ENCODE measurements around the gene OCEL1. TPM values are rescaled to one million over a fixed set of nuclear protein-coding genes. Genes with fewer than 3 reads are reported as not detected.

OCEL1 gene
- total RNA-seq, 2 donors from 2014 or later: 44.7 to 64.5 TPM

Other genes starting within 250 kb of the OCEL1 start
- 1 to 10 TPM; 2.3 to 3.4 TPM for gene CPAMD8, start 199.4 kb upstream of the OCEL1 start, total RNA-seq
- 10 to 100 TPM; 10.7 to 14.1 TPM for gene HAUS8, start 150.8 kb upstream of the OCEL1 start, total RNA-seq
- 10 to 100 TPM; 69.9 to 82.2 TPM for gene MYO9B, start 150.4 kb upstream of the OCEL1 start, total RNA-seq
- gene USE1, start 10.9 kb upstream of the OCEL1 start, total RNA-seq: 10 to 100 TPM; 22.0 to 25.6 TPM
- 100 to 1,000 TPM; 151 to 181 TPM for gene NR2F6, start 19.7 kb downstream of the OCEL1 start, total RNA-seq
- gene USHBP1, start 38.5 kb downstream of the OCEL1 start, total RNA-seq: 1 to 10 TPM in 1 of 2 donors, under 1 TPM in 1; 0.67 to 2.3 TPM
- 10 to 100 TPM; 63.5 to 70.3 TPM for gene BABAM1, start 41.2 kb downstream of the OCEL1 start, total RNA-seq
- under 1 TPM; 0.22 to 0.67 TPM for gene ANKLE1, start 55.7 kb downstream of the OCEL1 start, total RNA-seq
- gene ABHD8, start 77.2 kb downstream of the OCEL1 start, total RNA-seq: 1 to 10 TPM; 5.6 to 6.0 TPM
- 100 to 1,000 TPM; 142 to 165 TPM for gene MRPL34, start 79.6 kb downstream of the OCEL1 start, total RNA-seq
- gene DDA1, start 83.3 kb downstream of the OCEL1 start, total RNA-seq: 10 to 100 TPM; 47.7 to 49.2 TPM
- gene ANO8, start 108.6 kb downstream of the OCEL1 start, total RNA-seq: 10 to 100 TPM in 1 of 2 donors, 1 to 10 TPM in 1; 8.4 to 10.8 TPM
- gene GTPBP3, start 111.3 kb downstream of the OCEL1 start, total RNA-seq: 10 to 100 TPM; 17.8 to 21.9 TPM
- gene PLVAP, start 151.1 kb downstream of the OCEL1 start, total RNA-seq: 10 to 100 TPM; 38.2 to 42.1 TPM
- under 1 TPM; 0.40 to 0.50 TPM for gene CCDC194, start 168.0 kb downstream of the OCEL1 start, total RNA-seq
- 10 to 100 TPM; 14.8 to 27.5 TPM for gene BST2, start 179.4 kb downstream of the OCEL1 start, total RNA-seq
- 10 to 100 TPM; 54.4 to 60.7 TPM for gene MVB12A, start 193.8 kb downstream of the OCEL1 start, total RNA-seq
- gene TMEM221, start 222.4 kb downstream of the OCEL1 start, total RNA-seq: under 1 TPM in 1 of 2 donors, not detected in 1; 0.18 TPM
- gene NXNL1, start 234.7 kb downstream of the OCEL1 start, total RNA-seq: not detected
- 1 to 10 TPM; 4.8 to 7.1 TPM for gene SLC27A1, start 244.3 kb downstream of the OCEL1 start, total RNA-seq